Thyroid gland (tissue), 4 donors: Measurements from ENCODE around the gene INPP5F.

ENCODE experiments used
- POLR2A ChIP-seq, 2 donors: fragments of 450-650 bp; IDR thresholded peaks; one replicate each; pipeline ENCODE4 v1.6.1; 2017; ENCODE audit warnings: antibody characterized with exemption in 2 of 2, mild to moderate bottlenecking in 2 of 2, moderate library complexity in 1 of 2
- TF ChIP-seq, protein P1 (sequence below), 6 experiments: fragments of 200-600 bp in 3 of 6; fragments of 450-650 bp in 3 of 6; sonication (generic) in 3 of 6; IDR thresholded peaks; one replicate each; pipeline ENCODE4 v1.5.1; 2016 to 2019; ENCODE audit warnings: antibody characterized with exemption in 6 of 6, mild to moderate bottlenecking in 2 of 6, inconsistent platforms in 1 of 6, moderate library complexity in 1 of 6

DNA sequence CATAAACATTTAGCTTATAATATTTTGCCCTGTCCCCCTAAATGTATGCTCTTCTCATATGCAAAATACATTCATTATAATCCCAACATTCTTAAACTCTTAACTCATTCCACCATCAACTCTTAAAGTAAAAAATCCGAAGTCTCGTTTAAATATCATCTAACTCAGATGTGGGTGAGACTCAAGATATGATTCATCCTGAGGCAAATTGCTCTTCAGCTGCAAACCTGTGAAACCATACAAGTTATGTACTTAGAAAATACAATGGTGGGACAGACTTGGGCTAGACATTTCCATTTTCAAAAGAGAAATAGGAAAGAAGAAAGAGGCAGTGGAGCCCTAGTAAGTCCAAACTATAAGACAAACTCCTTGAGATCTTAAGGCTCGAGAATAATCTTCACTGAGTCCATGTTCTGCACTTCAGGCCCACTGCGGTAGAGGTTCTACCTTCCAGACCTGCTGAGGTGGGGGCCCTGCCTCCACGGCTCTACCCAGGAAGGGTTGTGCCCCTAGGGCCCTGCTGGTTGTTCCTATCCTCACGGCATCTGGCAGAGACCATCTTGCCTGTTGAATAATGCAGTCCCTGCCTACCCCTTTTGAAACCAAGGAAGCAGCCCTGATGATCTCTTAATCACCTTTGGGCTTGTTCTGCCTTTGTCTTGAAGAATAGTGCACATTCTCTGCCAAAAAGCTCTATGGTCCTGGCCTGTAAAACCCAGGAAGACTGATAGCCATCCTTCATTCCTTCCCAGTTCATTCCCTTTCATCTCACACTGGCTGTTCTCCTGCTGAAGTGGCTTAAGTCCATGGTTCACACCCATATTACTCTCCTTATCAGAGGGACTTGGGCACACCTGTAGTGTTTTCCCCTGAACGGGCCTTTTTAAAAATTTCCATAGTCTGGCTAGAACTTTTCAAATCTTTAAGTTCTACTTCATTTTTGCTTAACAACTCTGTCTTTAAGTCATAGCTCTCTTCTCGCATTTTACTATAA lies 37.3 kb downstream of the INPP5F start:
- TF ChIP-seq, protein P1, sequence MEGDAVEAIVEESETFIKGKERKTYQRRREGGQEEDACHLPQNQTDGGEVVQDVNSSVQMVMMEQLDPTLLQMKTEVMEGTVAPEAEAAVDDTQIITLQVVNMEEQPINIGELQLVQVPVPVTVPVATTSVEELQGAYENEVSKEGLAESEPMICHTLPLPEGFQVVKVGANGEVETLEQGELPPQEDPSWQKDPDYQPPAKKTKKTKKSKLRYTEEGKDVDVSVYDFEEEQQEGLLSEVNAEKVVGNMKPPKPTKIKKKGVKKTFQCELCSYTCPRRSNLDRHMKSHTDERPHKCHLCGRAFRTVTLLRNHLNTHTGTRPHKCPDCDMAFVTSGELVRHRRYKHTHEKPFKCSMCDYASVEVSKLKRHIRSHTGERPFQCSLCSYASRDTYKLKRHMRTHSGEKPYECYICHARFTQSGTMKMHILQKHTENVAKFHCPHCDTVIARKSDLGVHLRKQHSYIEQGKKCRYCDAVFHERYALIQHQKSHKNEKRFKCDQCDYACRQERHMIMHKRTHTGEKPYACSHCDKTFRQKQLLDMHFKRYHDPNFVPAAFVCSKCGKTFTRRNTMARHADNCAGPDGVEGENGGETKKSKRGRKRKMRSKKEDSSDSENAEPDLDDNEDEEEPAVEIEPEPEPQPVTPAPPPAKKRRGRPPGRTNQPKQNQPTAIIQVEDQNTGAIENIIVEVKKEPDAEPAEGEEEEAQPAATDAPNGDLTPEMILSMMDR (IDR thresholded peaks at IDR 0.05) = no peak
- no peak for TF ChIP-seq POLR2A (IDR thresholded peaks at IDR 0.05)
